ENCODE data around the gene TTPAL. TPM values are rescaled to one million over a fixed set of nuclear protein-coding genes. Genes with fewer than 3 reads are reported as not detected.
"Not testable (repeated sequence)": the region's sequence is repeated elsewhere in the genome, so short reads cannot be mapped to it uniquely, and the experiment has no call there.

The TTPAL gene
- total RNA-seq, 2 experiments from 2014 or later: 18.0 to 18.4 TPM

DNA sequence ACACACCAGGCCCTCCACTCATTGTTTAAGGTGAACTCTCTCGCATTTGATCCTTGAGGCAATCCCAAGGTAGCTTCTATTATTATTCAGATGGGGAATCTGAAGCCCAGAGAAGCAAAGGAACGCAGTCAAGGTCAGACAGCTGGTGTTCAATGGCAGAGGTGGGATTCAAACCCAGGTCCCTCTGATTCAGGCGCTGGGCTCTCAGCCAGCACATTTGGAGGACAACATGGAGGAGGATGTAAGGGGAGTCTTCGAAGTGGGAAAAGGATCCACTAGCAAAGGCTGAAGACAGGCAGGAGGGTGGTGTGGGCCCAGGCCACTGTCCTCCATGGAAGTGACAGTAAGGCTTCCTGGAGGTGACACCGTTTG lies 13.9 kb upstream of the TTPAL start:
- Mint-ChIP-seq H3K36me3 (ENCODE audit: low read depth) (no peaks in the 10 kb centered on the region), H3K4me3 (no peak overlapping the region), H3K9me3 (ENCODE audit: insufficient read depth) (no peaks in the 10 kb centered on the region), H3K27me3 (ENCODE audit: low read depth) (no peaks in the 10 kb centered on the region), H3K4me1 (ENCODE audit: low read depth) (no peaks in the 10 kb centered on the region), H3K27ac (no peak overlapping the region)
- ATAC-seq (no peak), DNase-seq (no peak)
- POLR2A ChIA-PET: interaction anchor here (1.2 kb wide), 1 partner anchor 14 kb away, joined by 3 read pairs; no protein-coding TSS in a partner anchor
- CTCF ChIA-PET: interaction anchor here (0.9 to 2.3 kb wide), 8 partner anchors 10 to 246 kb away, joined by 3 to 15 read pairs (median 5); no protein-coding TSS in a partner anchor

DNA sequence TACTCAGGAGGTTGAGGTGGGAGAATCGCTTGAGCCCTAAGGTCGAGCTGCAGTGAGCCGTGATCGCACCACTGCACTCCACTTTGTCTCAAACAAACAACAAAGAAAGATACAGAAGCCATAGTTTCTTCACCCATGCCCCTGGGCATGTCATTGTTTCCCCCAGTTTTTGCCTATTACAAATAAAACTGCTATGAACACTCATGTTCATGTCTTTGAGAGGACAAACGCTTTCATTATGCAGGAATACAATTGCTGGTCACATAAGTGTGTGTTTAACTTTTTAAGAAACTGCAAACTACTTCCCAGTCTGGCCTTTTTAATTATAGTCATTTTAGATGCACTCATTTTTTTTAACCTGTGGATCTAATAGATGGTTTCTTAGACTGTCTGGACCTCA lies 12.2 kb upstream of the TTPAL start:
- no peak overlapping the region for H3K27ac Mint-ChIP-seq
- H3K4me3 Mint-ChIP-seq: no peak overlapping the region
- H3K9me3 Mint-ChIP-seq (ENCODE audit: insufficient read depth): no peaks in the 10 kb centered on the region
- DNase-seq (no peak), ATAC-seq (no peak)
- ChIA-PET POLR2A (no interaction called here), CTCF (no interaction called here)
- H3K4me1 Mint-ChIP-seq (ENCODE audit: low read depth): no peaks in the 10 kb centered on the region
- H3K27me3 Mint-ChIP-seq (ENCODE audit: low read depth): no peaks in the 10 kb centered on the region
- H3K36me3 Mint-ChIP-seq (ENCODE audit: low read depth): no peaks in the 10 kb centered on the region

DNA sequence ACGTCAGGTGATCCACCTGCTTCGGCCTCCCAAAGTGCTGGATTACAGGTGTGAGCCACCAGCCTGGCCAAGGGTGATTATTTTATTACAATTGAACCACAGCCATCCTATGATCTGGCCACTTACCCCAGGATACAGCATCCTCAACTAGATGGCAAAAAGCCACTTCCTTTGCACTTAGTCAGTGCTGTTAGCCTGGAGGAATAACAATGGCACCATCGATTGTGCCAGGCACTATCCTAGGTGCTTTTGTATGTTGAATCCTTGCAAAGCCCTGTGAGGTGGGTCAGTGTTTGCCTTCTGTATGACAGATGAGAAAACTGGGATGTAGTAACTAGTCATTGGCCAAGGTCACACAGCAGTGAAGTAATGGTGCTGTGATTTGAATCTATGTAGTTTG lies 11.2 kb upstream of the TTPAL start:
- H3K4me1 Mint-ChIP-seq (ENCODE audit: low read depth): no peaks in the 10 kb centered on the region
- ATAC-seq (no peak), DNase-seq (no peak)
- ChIA-PET CTCF (no interaction called here), POLR2A (interaction anchor here (0.7 kb wide), 1 partner anchor 34 kb away, joined by 3 read pairs; no protein-coding TSS in a partner anchor)
- H3K4me3 Mint-ChIP-seq: no peak overlapping the region
- no peaks in the 10 kb centered on the region for H3K27me3 Mint-ChIP-seq (ENCODE audit: low read depth)
- H3K27ac Mint-ChIP-seq: no peak overlapping the region
- no peaks in the 10 kb centered on the region for H3K36me3 Mint-ChIP-seq (ENCODE audit: low read depth)
- H3K9me3 Mint-ChIP-seq (ENCODE audit: insufficient read depth): no peaks in the 10 kb centered on the region

DNA sequence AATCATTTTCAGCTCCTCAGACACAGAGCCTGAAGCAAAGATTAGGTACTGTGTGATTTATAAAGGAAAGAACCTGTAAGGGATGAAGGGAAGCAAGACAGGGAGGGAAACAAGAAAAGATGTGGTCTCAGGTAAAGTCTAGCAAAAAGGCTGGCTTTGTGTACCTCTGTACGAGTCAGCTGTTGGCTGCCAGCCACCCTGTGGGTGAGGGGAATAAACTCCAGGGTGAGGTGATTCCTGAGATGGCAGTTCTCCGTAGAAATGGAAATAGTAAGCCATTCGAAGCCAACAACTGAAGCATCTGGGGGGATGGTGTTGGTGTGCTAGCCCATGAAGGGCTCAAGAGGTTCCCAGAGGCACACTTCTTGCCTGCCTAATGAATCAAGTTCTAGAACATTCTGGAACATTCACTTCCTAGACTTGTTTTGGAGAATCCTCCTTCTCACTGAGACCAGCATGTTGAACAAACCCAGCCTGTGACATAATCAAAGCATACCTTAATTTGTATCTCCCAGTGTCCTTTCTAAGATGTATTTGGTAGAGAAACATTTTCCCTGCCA lies 10.6 kb upstream of the TTPAL start:
- ATAC-seq (no peak), DNase-seq (no peak)
- no peaks in the 10 kb centered on the region for H3K36me3 Mint-ChIP-seq (ENCODE audit: low read depth)
- POLR2A ChIA-PET: interaction anchor here (0.6 kb wide), 1 partner anchor 11 kb away, joined by 4 read pairs; the partner anchor contains the start of gene TTPAL
- H3K9me3 Mint-ChIP-seq (ENCODE audit: insufficient read depth): no peaks in the 10 kb centered on the region
- CTCF ChIA-PET: no interaction called here
- H3K27me3 Mint-ChIP-seq (ENCODE audit: low read depth): no peaks in the 10 kb centered on the region
- no peak overlapping the region for H3K27ac Mint-ChIP-seq
- no peak overlapping the region for H3K4me3 Mint-ChIP-seq
- no peaks in the 10 kb centered on the region for H3K4me1 Mint-ChIP-seq (ENCODE audit: low read depth)

DNA sequence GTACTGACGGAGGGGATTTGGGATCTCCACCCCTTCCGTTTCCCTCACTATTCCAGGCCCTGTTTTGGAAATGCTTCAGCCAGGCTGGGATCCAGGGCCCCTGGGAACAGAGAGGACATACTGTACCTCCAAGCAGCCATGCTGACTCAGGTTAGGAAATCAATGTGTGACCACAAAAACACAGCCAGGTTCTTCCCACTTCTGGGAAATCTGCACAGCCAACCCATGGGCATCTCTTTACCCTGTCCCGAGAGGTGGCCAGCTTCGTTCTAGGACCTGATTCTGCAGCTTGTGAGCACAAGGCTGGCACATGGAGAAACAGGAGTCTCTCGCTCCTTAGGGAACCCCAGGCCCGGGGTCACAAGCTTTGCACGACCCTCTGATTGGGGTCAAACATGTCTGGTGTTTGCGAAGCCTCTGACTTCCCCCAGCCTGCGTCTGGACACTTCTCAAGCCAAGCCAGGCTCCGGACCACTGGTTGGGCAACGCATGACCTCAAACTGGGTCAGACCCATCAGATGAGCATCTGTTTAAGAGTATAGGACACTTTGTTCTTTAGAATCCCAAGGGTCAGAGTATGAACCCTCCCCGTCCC lies 8.3 kb upstream of the TTPAL start:
- ChIA-PET POLR2A (no interaction called here), CTCF (no interaction called here)
- Mint-ChIP-seq H3K4me3 (no peak overlapping the region), H3K9me3 (ENCODE audit: insufficient read depth) (no peaks in the 10 kb centered on the region), H3K27ac (no peak overlapping the region), H3K27me3 (ENCODE audit: low read depth) (no peaks in the 10 kb centered on the region), H3K4me1 (ENCODE audit: low read depth) (no peaks in the 10 kb centered on the region), H3K36me3 (ENCODE audit: low read depth) (no peaks in the 10 kb centered on the region)
- DNase-seq (no peak), ATAC-seq (no peak)

DNA sequence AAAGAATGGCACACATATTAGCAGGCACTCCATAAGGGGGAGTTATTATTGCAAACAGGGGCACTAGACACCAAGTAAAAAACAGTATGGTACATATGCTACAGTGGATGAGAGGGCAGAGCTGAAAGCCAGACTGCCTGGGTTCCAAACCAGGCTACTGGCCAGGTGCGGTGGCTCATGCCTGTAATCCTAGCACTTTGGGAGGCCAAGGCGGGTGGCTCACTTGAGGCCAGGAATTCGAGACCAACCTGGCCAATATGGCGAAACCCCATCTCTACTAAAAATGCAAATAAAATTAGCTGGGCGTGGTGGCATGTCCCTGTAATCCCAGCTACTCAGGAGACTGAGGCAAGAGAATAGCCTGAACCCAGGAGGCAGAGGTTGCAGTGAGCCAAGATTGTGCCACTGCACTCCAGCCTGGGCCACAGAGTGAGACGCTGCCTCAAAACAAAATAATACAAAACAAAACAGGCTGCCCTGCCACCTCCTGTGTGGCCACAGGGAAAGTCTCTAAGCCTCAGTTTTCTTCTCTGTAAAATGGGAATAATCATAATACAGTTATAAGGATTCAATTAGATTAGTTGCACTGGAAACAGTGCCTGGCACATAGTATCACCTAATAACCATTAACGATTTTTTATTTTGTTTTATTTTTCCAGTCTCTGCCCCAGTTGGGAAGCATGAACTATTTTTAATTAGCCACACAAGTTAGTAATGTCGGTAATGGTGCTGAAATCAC lies 7.5 kb upstream of the TTPAL start:
- Mint-ChIP-seq H3K36me3 (ENCODE audit: low read depth) (no peaks in the 10 kb centered on the region), H3K9me3 (ENCODE audit: insufficient read depth) (no peaks in the 10 kb centered on the region), H3K27me3 (ENCODE audit: low read depth) (peaks cover 2% of the 10 kb centered on the region), H3K4me3 (no peak overlapping the region), H3K27ac (no peak overlapping the region), H3K4me1 (ENCODE audit: low read depth) (no peaks in the 10 kb centered on the region)
- POLR2A ChIA-PET: no interaction called here
- DNase-seq: no peak
- CTCF ChIA-PET: interaction anchor here (0.7 kb wide), 1 partner anchor 252 kb away, joined by 3 read pairs; no protein-coding TSS in a partner anchor
- ATAC-seq: no peak

DNA sequence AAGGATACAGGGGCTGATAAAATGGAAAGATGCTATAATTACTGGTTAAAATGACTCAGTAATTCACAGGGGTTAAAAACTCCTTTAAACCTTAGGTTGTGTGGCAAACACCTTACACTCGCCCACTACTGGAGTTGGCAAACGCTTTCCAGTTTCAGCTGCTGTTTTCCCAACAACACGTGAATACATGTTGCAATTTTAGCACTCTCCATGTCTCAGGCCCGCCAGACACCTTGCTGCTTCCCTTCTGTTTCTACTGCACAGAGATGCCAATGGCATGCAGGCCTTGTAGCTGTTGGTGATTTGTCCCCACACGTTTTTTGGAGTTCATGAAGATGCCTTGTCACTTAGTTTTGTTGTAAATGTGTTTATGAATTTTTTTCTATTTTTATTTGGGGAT lies 5.3 kb upstream of the TTPAL start:
- no peak for ATAC-seq
- ChIA-PET CTCF (interaction anchor here (2.4 kb wide), 1 partner anchor 140 kb away, joined by 9 read pairs; no protein-coding TSS in a partner anchor), POLR2A (no interaction called here)
- Mint-ChIP-seq H3K9me3 (ENCODE audit: insufficient read depth) (no peaks in the 10 kb centered on the region), H3K4me3 (no peak overlapping the region), H3K27ac (no peak overlapping the region), H3K27me3 (ENCODE audit: low read depth) (peaks cover 2% of the 10 kb centered on the region), H3K4me1 (ENCODE audit: low read depth) (peaks cover 7% of the 10 kb centered on the region), H3K36me3 (ENCODE audit: low read depth) (no peaks in the 10 kb centered on the region)
- DNase-seq: no peak

DNA sequence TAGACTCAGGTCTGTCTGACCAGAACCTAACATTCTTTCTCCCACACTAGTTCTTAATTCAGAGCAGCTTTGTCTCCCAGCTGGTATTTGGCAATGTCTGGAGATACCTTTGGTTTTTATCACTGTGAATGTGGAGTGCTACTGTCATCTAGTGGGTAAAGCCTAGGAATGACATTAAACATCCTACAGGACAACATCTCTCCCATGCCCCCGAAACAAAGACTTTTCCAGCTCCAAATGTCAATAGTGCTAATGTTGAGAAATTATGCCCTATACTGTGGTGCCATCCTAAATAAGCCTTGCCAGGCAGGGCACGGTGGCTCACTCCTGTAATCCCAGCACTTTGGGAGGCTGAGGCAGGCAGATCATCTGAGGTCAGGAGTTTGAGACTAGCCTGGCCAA lies 4.2 kb upstream of the TTPAL start:
- peaks cover 2% of the 10 kb centered on the region for H3K27me3 Mint-ChIP-seq (ENCODE audit: low read depth)
- no peaks in the 10 kb centered on the region for H3K9me3 Mint-ChIP-seq (ENCODE audit: insufficient read depth)
- H3K4me3 Mint-ChIP-seq: no peak overlapping the region
- no peak overlapping the region for H3K27ac Mint-ChIP-seq
- H3K4me1 Mint-ChIP-seq (ENCODE audit: low read depth): peaks cover 11% of the 10 kb centered on the region
- no peak for DNase-seq
- CTCF ChIA-PET: interaction anchor here (0.9 to 2.4 kb wide), 3 partner anchors 10 to 255 kb away, joined by 3 to 9 read pairs (median 5); no protein-coding TSS in a partner anchor
- ATAC-seq: no peak
- POLR2A ChIA-PET: interaction anchor here (0.7 kb wide), 1 partner anchor 165 kb away, joined by 3 read pairs; no protein-coding TSS in a partner anchor
- H3K36me3 Mint-ChIP-seq (ENCODE audit: low read depth): peaks cover 2% of the 10 kb centered on the region

DNA sequence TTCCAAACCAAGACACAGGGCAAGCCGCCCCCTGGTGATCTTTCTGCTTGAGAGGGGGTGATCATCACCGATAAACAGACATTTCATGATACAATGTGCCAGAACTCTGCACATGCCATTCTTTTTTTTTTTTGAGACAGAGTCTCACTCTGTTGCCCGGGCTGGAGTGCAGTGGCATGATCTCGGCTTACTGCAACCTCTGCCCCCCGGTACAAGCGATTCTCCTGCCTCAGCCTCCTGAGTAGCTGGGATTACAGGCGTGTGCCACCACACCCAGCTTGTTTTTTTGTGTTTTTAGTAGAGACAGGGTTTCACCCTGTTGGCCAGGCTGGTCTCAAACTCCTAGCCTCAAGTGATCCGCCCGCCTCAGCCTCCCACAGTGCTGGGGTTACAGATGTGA lies 3.4 kb upstream of the TTPAL start:
- H3K27me3 Mint-ChIP-seq (ENCODE audit: low read depth); H3K27ac Mint-ChIP-seq; ATAC-seq; H3K4me3 Mint-ChIP-seq; H3K9me3 Mint-ChIP-seq (ENCODE audit: insufficient read depth); POLR2A ChIA-PET; DNase-seq; H3K36me3 Mint-ChIP-seq (ENCODE audit: low read depth): not testable (repeated sequence)
- CTCF ChIA-PET: interaction anchor here (1.4 to 2.4 kb wide), 2 partner anchors 11 to 138 kb away, joined by 3 to 9 read pairs; no protein-coding TSS in a partner anchor
- H3K4me1 Mint-ChIP-seq (ENCODE audit: low read depth): peaks cover 19% of the 10 kb centered on the region

DNA sequence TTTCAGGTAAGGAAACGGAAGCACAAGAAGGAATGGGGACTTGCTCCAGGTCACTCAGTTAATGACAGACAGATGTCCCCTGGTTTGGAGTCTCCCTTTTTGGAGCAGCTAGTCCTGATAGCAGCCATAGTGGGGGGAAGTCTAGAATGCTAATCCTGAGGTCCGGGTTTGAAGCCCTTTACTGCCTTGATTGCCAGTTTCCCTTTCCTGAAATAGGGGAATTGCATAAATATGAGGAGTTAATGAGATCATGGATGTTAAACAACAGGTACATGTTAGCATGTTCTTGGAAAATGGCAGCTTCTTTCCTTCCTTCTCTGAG lies 341 bp upstream of the TTPAL start:
- Mint-ChIP-seq H3K9me3 (ENCODE audit: insufficient read depth) (no peaks in the 10 kb centered on the region), H3K4me1 (ENCODE audit: low read depth) (peaks cover 20% of the 10 kb centered on the region), H3K27ac (peak overlapping the region; percentile 99), H3K36me3 (ENCODE audit: low read depth) (peaks cover 2% of the 10 kb centered on the region), H3K4me3 (peak overlapping the region; percentile 94), H3K27me3 (ENCODE audit: low read depth) (peaks cover 2% of the 10 kb centered on the region)
- ATAC-seq (no peak), DNase-seq (no peak)
- ChIA-PET CTCF (interaction anchor here (0.8 to 1.9 kb wide), 8 partner anchors 10 to 257 kb away, joined by 3 to 14 read pairs (median 5); no protein-coding TSS in a partner anchor), POLR2A (interaction anchor here (0.7 to 1.3 kb wide), 5 partner anchors 10 to 135 kb away, joined by 3 to 4 read pairs (median 4); no protein-coding TSS in a partner anchor)

DNA sequence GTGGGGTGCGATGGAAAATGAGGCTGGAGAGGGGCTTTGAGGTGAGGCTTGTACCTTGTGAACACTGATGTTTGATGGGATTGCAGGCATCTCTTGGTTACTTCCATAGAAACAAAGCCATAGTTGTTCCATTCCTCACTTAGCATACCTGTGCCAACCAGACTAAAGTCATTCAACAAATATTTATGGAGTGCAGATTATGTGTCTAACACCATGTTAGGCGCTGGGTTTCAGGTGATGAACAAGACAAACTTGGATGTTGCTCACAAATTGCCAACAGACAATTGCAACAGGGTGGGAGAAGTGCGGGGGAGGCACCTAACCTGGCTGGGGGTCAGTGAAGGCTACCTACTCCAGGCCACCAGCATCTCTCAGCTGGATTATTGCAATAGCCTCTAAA lies 1.5 kb downstream of the TTPAL start:
- peak overlapping the region; percentile 53 for H3K27ac Mint-ChIP-seq
- H3K4me3 Mint-ChIP-seq: peak overlapping the region; percentile 94
- ChIA-PET POLR2A (no interaction called here), CTCF (interaction anchor here (0.7 to 1.0 kb wide), 2 partner anchors 133 to 206 kb away, joined by 3 read pairs; no protein-coding TSS in a partner anchor)
- no peaks in the 10 kb centered on the region for H3K9me3 Mint-ChIP-seq (ENCODE audit: insufficient read depth)
- no peak for DNase-seq
- H3K36me3 Mint-ChIP-seq (ENCODE audit: low read depth): peaks cover 15% of the 10 kb centered on the region
- no peak for ATAC-seq
- H3K4me1 Mint-ChIP-seq (ENCODE audit: low read depth): peaks cover 20% of the 10 kb centered on the region
- peaks cover 2% of the 10 kb centered on the region for H3K27me3 Mint-ChIP-seq (ENCODE audit: low read depth)

DNA sequence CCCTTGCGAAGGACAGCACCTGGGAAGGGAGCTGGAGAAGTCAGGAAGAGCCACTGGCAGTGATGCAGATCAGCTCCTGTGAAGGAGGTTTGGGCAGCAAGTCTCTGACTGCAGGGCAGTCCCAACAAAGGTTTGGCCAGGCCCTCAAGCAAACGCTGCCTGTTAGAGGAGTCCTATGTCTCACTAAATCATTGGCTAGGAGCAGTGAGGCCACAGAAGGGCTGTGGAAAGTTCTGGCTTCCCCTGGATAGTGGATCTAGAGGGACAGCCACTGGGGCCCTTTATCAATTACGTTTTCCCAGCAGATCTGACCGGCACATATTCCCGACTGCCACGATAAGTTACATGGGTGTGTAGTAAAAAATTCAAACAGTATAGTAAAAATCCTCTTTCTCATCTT lies 2.5 kb downstream of the TTPAL start:
- Mint-ChIP-seq H3K4me1 (ENCODE audit: low read depth) (peaks cover 20% of the 10 kb centered on the region), H3K27ac (no peak overlapping the region), H3K4me3 (no peak overlapping the region), H3K36me3 (ENCODE audit: low read depth) (peaks cover 16% of the 10 kb centered on the region), H3K9me3 (ENCODE audit: insufficient read depth) (no peaks in the 10 kb centered on the region), H3K27me3 (ENCODE audit: low read depth) (no peaks in the 10 kb centered on the region)
- CTCF ChIA-PET: no interaction called here
- no peak for DNase-seq
- no peak for ATAC-seq
- POLR2A ChIA-PET: no interaction called here

Measured in activated CD8-positive, alpha-beta T cell treated with anti-CD3 and anti-CD28 coated beads, Interleukin-2, amount 10 ng/mL, durations not matched to agents 7 days and 5 days (primary cell).